GM18870 (cell line): ENCODE results near the gene TARBP1.
"Not testable (repeated sequence)": the region's sequence is repeated elsewhere in the genome, so short reads cannot be mapped to it uniquely, and the experiment has no call there.

Experiments used
- ATAC-seq: cut with Tn5 transposase; IDR thresholded peaks from one replicate; pipeline ENCODE4 v1.9.1; 2021; ENCODE audit warnings: moderate library complexity; ENCODE audit not compliant: unreplicated experiment

Gene TARBP1

GRCh38 chr1:234504969-234505768, 26.2 kb upstream of the TARBP1 start:
- no peak for ATAC-seq

- ATAC-seq = not testable (repeated sequence)
Measured at GRCh38 chr1:234504251-234504650, 25.3 kb upstream of the TARBP1 start.

GRCh38 chr1:234503193-234504050, 24.4 kb upstream of the TARBP1 start:
- ATAC-seq = no peak

- no peak for ATAC-seq
Measured at GRCh38 chr1:234502785-234503184, 23.8 kb upstream of the TARBP1 start.

- no peak for ATAC-seq
Measured at GRCh38 chr1:234500269-234500668, 21.3 kb upstream of the TARBP1 start.

GRCh38 chr1:234499943-234500245, 20.9 kb upstream of the TARBP1 start:
- no peak for ATAC-seq

GRCh38 chr1:234499119-234499942, 20.4 kb upstream of the TARBP1 start:
- ATAC-seq = no peak

GRCh38 chr1:234498448-234499118, 19.6 kb upstream of the TARBP1 start:
- no peak for ATAC-seq

- no peak for ATAC-seq
Measured at GRCh38 chr1:234497589-234497988, 18.6 kb upstream of the TARBP1 start.

- ATAC-seq = peak; percentile 80
Measured at GRCh38 chr1:234495231-234495990, 16.4 kb upstream of the TARBP1 start.

- no peak for ATAC-seq
Measured at GRCh38 chr1:234494049-234494448, 15.1 kb upstream of the TARBP1 start.

- no peak for ATAC-seq
Measured at GRCh38 chr1:234490793-234491479, 12.0 kb upstream of the TARBP1 start.

GRCh38 chr1:234489698-234490077, 10.7 kb upstream of the TARBP1 start:
- no peak for ATAC-seq

- ATAC-seq = no peak
Measured at GRCh38 chr1:234489007-234489697, 10.2 kb upstream of the TARBP1 start.

GRCh38 chr1:234488054-234489006, 9.4 kb upstream of the TARBP1 start:
- ATAC-seq = peak; percentile 43

- no peak for ATAC-seq
Measured at GRCh38 chr1:234486858-234487840, 8.2 kb upstream of the TARBP1 start.
